Epithelial cell of esophagus (primary cell): ENCODE measurements around the gene DHRS3.

Experiments
- DNase-seq: peaks from one replicate; pipeline ENCODE4 v3.0.0; 2010; ENCODE audit warnings: low read depth
- H3K4me3 ChIP-seq: 2 replicates; pipeline ENCODE4 v1.5.1; 2011; ENCODE audit warnings: mild to moderate bottlenecking, low read length, control low read depth
- TF ChIP-seq, protein P1 (sequence below): IDR thresholded peaks from 2 replicates; pipeline ENCODE4 v1.5.1; 2011; ENCODE audit warnings: low read depth, mild to moderate bottlenecking, low read length, control low read depth, inconsistent platforms; ENCODE audit not compliant: insufficient read depth; ENCODE audit errors: missing control alignments

Gene DHRS3

DNA sequence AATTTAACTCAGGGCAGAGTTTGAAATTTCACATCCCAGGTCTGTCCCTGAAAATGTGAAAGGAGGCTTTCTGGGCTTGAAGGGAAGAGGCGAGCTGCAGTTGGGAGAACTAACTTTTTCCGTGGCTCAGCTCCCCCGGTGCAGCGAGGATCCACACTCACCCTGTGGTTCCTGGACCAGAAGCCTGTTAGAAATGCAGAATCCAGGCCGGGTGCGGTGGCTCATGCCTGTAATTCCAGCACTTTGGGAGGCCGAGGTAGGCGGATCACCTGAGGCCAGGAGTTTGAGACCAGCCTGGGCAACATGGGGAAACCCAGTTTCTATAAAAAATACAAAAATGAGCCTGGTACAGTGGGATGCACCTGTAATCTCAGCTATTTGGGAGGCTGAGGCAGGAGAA is 2.9 kb upstream of the DHRS3 start:
- TF ChIP-seq, protein P1, sequence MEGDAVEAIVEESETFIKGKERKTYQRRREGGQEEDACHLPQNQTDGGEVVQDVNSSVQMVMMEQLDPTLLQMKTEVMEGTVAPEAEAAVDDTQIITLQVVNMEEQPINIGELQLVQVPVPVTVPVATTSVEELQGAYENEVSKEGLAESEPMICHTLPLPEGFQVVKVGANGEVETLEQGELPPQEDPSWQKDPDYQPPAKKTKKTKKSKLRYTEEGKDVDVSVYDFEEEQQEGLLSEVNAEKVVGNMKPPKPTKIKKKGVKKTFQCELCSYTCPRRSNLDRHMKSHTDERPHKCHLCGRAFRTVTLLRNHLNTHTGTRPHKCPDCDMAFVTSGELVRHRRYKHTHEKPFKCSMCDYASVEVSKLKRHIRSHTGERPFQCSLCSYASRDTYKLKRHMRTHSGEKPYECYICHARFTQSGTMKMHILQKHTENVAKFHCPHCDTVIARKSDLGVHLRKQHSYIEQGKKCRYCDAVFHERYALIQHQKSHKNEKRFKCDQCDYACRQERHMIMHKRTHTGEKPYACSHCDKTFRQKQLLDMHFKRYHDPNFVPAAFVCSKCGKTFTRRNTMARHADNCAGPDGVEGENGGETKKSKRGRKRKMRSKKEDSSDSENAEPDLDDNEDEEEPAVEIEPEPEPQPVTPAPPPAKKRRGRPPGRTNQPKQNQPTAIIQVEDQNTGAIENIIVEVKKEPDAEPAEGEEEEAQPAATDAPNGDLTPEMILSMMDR = no peak
- DNase-seq = no peak
- H3K4me3 ChIP-seq = no peak overlapping the region

DNA sequence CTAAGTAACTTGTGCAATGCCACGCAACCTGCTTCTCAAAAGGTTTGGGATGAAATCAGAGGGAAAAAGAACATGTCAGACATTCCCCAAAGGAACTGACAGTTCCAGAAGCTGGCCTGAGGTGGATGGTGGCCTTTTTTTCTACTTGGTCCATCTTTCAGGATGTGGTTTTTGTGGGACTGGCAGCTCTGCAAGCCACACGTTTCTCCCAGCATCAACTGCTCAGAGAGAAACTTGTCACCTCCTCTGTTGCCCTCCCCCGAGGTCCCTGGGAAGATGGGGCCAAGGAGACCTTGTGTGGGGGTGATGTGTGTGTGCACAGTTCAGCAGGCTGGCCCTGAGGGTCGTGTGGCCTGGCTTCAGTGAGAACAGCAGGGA is 2.5 kb upstream of the DHRS3 start:
- no peak for DNase-seq
- TF ChIP-seq, protein P1 = no peak
- H3K4me3 ChIP-seq = no peak overlapping the region

DNA sequence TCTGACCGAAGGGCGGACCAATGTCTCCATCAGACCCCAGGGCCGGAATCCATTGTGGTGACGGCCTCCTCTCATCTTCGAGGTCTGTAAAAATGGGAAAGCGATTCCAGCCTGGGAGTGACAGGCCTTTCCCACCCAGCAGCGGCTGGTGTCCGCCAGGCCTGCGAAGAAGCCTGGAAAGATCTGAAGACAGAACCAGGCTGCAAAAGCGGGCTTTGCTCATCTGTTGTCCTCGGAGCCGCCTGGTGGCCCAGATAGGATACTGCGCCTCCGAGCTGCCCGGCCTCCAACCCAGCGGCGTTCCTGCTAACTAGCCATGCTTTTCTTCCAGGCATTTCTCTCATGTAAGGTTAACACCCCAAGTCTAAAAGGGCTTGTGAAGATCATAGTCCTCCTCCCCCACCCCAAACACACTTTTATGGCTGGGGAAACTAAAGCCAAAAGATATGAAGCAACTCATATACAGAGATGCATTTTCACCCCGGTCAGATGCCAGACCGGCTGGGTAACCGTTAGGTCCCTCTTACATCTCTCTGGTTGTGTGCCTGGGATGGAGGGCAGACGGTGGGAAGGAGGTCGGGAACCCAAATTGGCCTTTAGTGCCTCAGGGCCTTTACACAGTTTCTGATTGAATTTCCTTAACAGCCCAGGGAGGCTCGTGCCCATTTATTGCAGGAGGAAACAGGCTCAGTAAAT is 1.9 kb upstream of the DHRS3 start:
- TF ChIP-seq, protein P1 = peak; percentile 91

DNA sequence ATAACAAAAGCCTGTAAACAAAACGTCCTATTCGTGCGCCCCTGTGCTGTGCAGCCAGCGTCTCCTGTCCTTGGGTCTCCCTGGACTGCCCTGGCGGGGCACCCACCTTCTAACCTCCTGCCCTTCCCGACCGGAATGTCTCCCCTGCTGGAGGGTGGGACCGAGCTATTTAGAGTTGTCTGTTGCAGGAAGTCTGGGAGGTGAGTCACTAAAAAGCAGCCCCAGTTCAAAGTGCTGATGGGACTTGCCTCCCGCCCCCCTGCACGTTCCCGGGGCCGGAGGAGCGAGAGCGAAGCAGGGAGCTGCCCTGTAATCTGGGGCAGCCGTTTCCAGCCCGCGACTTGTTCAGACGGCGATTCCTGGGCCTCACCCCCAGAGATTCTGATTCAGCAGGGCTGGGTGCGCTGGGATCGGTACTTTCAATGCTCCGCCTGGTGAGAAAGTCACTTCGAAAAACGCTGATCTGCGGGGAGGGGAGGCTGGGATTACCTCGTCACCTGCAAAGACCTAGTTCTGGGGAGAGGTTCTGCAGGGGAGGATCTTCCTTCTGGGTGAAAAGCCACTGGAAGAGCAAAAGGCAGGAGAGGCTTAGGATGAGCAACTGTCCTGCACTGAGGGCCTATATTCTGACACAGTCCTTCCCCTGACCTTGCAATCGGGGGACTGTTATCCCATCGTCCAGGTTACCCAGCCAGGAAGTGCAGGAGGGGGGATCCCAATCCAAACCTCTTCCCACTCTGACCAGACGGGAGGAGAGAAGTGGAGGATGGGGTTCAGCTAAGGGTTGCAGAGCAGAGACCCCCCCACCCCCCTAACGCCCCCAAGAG is 1.2 kb upstream of the DHRS3 start:
- TF ChIP-seq, protein P1 = no peak
- H3K4me3 ChIP-seq = peak overlapping the region; percentile 74
- peak; percentile 99 for DNase-seq

More for the DNA sequence above, 1.9 kb upstream of the DHRS3 start:
- peak; percentile 88 for DNase-seq
- peak overlapping the region; percentile 26 for H3K4me3 ChIP-seq

DNA sequence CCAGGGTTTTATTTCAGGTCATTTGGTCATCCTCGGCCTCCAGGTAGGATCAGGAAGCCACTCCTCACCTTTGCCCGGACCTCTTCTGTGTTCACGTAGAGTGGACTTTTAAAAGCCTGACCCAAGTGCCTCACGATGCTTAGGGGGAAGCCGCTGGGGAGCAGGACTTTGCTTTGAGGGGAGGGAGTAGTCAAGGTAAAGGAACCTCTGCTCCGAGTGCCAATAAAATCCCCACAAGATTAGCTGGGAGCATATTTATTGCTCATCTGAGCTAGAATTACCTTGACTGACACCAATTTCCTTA is 603 bp upstream of the DHRS3 start:
- H3K4me3 ChIP-seq = peak overlapping the region; percentile 74
- no peak for DNase-seq
- TF ChIP-seq, protein P1 = no peak

DNA sequence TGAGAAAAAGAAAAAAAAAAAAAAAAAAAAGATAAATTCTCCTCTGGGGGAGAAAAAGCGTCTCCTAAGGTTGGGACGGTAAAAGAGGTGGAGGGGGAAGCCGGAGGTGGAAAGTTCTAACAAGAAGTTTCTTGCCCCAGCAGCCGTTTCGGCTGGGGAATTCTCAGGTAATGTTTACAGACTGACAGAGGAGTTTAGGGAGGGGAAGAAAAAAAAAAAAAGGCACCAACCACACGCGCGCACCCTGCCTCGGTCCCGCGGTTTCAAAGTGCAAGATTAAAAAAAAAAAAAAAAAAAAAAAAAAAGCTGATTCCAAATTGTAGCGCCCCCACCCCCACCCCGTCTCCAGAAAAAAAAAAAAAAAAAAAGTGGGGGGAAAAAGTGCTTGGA is 504 bp downstream of the DHRS3 start:
- DNase-seq = peak; percentile 77
- TF ChIP-seq, protein P1 = no peak

More for the DNA sequence above, 504 bp downstream of the DHRS3 start:
- peak overlapping the region; percentile 74 for H3K4me3 ChIP-seq
